GM12878 (cell line): ENCODE measurements around the gene EIF3B. TPM values are rescaled to one million over a fixed set of nuclear protein-coding genes. Genes with fewer than 3 reads are reported as not detected.

Experiments
- ATAC-seq: fragments of 200-7000 bp; cut with Tn5 transposase; 3 replicates; pipeline ENCODE4 v1.9.1; 2020; ENCODE audit warnings: mild to moderate bottlenecking, moderate library complexity
- BruUV-seq: library from RNA; stranded (reverse); fragments of 400-500 nt; replicated peaks from 2 replicates; lab custom pipeline; 2021; lab: Mats Ljungman, UMichigan
- CTCF ChIA-PET: fragments of 300-600 bp; sonication (Branson Sonifier 250); formaldehyde crosslinking; extraction: SDS; loops from one replicate; lab custom pipeline; 2021; ENCODE audit warnings: inconsistent platforms; lab: Yijun Ruan, JAX
- POLR2A ChIA-PET: fragments of 350-600 bp; formaldehyde crosslinking; extraction: SDS; loops from one replicate; lab custom pipeline; 2021; ENCODE audit warnings: inconsistent platforms; lab: Charles Lee
- RAD21 ChIA-PET: fragments of 300-600 bp; sonication (Branson Sonifier 250); formaldehyde crosslinking; loops from one replicate; lab custom pipeline; 2023; ENCODE audit warnings: antibody characterized with exemption; ENCODE audit not compliant: unreplicated experiment; lab: Charles Lee
- SMC1A ChIA-PET: fragments of 300-600 bp; sonication (Branson Sonifier 250); formaldehyde crosslinking; loops from one replicate; lab custom pipeline; 2023; ENCODE audit not compliant: unreplicated experiment, uncharacterized antibody; lab: Charles Lee
- DNase-seq: peaks from one replicate; pipeline ENCODE4 v3.0.0-alpha.2; 2011; ENCODE audit warnings: low read depth, low spot score
- FAIRE-seq: peaks from 3 replicates; lab custom pipeline; 2011; peaks lifted over from hg19 to GRCh38; lab: Jason Lieb, UNC
- H2AFZ ChIP-seq: 2 replicates; pipeline ENCODE4 v1.6.0; 2011; ENCODE audit warnings: low read depth, low read length, control low read depth; ENCODE audit not compliant: control insufficient read depth
- H3K27ac ChIP-seq: 2 replicates; pipeline ENCODE4 v1.5.1; 2011; ENCODE audit warnings: control low read depth; ENCODE audit not compliant: control insufficient read depth, insufficient read depth
- H3K27me3 ChIP-seq, 2 experiments: replicated peaks in 1 of 2; 2 replicates each; pipeline versions ENCODE4 v1.6.0 to v1.6.1; 2011; ENCODE audit warnings: low read length in 1 of 2; ENCODE audit not compliant: control insufficient read depth in 2 of 2, insufficient read depth in 2 of 2
- H3K36me3 ChIP-seq, 2 experiments: 2 replicates each; pipeline ENCODE4 v1.5.1; 2011; ENCODE audit warnings: low read length in 1 of 2; ENCODE audit not compliant: control insufficient read depth in 2 of 2, insufficient read depth in 2 of 2
- H3K4me1 ChIP-seq: 2 replicates; pipeline ENCODE4 v1.6.1; 2011; ENCODE audit warnings: mild to moderate bottlenecking, low read length, moderate library complexity, mixed read lengths; ENCODE audit not compliant: control insufficient read depth, insufficient read depth
- H3K4me2 ChIP-seq: 2 replicates; pipeline ENCODE4 v1.6.0; 2011; ENCODE audit warnings: control low read depth; ENCODE audit not compliant: control insufficient read depth, insufficient read depth
- H3K4me3 ChIP-seq: fragments of 200-600 bp; sonication (generic); 2 replicates; pipeline ENCODE4 v1.5.1; 2016
- H3K79me2 ChIP-seq: 2 replicates; pipeline ENCODE4 v1.6.0; 2011; ENCODE audit warnings: low read length; ENCODE audit not compliant: control insufficient read depth, insufficient read depth
- H3K9ac ChIP-seq: 2 replicates; pipeline ENCODE4 v1.8.0; 2011; ENCODE audit warnings: low read length, control low read depth, mixed read lengths; ENCODE audit not compliant: control insufficient read depth, insufficient read depth
- H3K9me3 ChIP-seq: replicated peaks from 3 replicates; pipeline ENCODE4 v1.5.1; 2011; ENCODE audit warnings: mild to moderate bottlenecking, low read length; ENCODE audit not compliant: control insufficient read depth, insufficient read depth
- H4K20me1 ChIP-seq: 2 replicates; pipeline ENCODE4 v1.6.0; 2011; ENCODE audit not compliant: control insufficient read depth, insufficient read depth
- BRCA1 ChIP-seq: IDR thresholded peaks from 2 replicates; pipeline ENCODE4 v1.6.1; 2011; ENCODE audit warnings: low read depth, low read length, improper control_type of control experiment
- E4F1 ChIP-seq: fragments of 450-650 bp; IDR thresholded peaks from 2 replicates; pipeline ENCODE4 v1.6.1; 2018; ENCODE audit warnings: borderline replicate concordance, mild to moderate bottlenecking; ENCODE audit not compliant: partially characterized antibody
- KDM1A ChIP-seq: fragments of 200-600 bp; sonication (generic); IDR thresholded peaks from 2 replicates; pipeline ENCODE4 v1.6.1; 2016; ENCODE audit warnings: borderline replicate concordance
- MEF2A ChIP-seq: IDR thresholded peaks from 2 replicates; pipeline ENCODE4 v1.6.1; 2011; ENCODE audit warnings: low read depth, mild to moderate bottlenecking, low read length, moderate library complexity; ENCODE audit not compliant: insufficient read depth
- NBN ChIP-seq: fragments of 450-650 bp; IDR thresholded peaks from 2 replicates; pipeline ENCODE4 v1.6.1; 2016
- NKRF ChIP-seq: fragments of 450-650 bp; conservative IDR thresholded peaks from 2 replicates; pipeline ENCODE4 v1.6.1; 2017; ENCODE audit warnings: mild to moderate bottlenecking, moderate library complexity
- NR2C2 ChIP-seq: IDR thresholded peaks from 2 replicates; pipeline ENCODE4 v1.6.1; 2011; ENCODE audit warnings: borderline replicate concordance, low read depth; ENCODE audit not compliant: control insufficient read depth, insufficient read length
- PKNOX1 ChIP-seq: fragments of 450-650 bp; IDR thresholded peaks from 2 replicates; pipeline ENCODE4 v1.6.1; 2016; ENCODE audit warnings: mild to moderate bottlenecking
- SMAD1 ChIP-seq: fragments of 450-650 bp; IDR thresholded peaks from 2 replicates; pipeline ENCODE4 v1.6.1; 2018; ENCODE audit warnings: mild to moderate bottlenecking, low read depth; ENCODE audit not compliant: partially characterized antibody
- SP1 ChIP-seq: IDR thresholded peaks from one replicate; pipeline ENCODE4 v1.6.1; 2011; ENCODE audit warnings: low read depth, low read length
- ZNF217 ChIP-seq: fragments of 450-650 bp; IDR thresholded peaks from 2 replicates; pipeline ENCODE4 v1.6.1; 2017; ENCODE audit warnings: antibody characterized with exemption, mild to moderate bottlenecking
- WGBS: methylation state at CpG from one replicate; pipeline ENCODE4 v1.1.6; 2016; ENCODE audit warnings: low lambda C conversion rate; ENCODE audit not compliant: insufficient replicate concordance, insufficient coverage; ENCODE audit errors: missing lambda C conversion rate; 5-methylcytosine and 5-hydroxymethylcytosine counted together
- in situ Hi-C: fragments of 300-500 bp; cut with MboI; formaldehyde crosslinking; loops from 9 replicates; pipeline ENCODE4 v1.14.3; 2018; ENCODE audit warnings: mixed read lengths
- intact Hi-C: fragments of 100-400 bp; cut with micrococcal nuclease; formaldehyde crosslinking; loops from one replicate; pipeline ENCODE4 v1.14.2; 2022; ENCODE audit not compliant: unreplicated experiment
- polyA plus RNA-seq, 11 experiments: library from polyadenylated mRNA; depleted of rRNA in 4 of 11; unstranded in 6 of 11; stranded (reverse) in 5 of 11; fragments of >200 nt; fragmentation: Nextera tagmentation in 4 of 11; fragmentation: Illumina TruSeq in 1 of 11; extraction: Ambion mirVana in 4 of 11; extraction: Trizol in 1 of 11; gene quantifications; 1 replicate in 1 of 11; 2 replicates in 10 of 11; pipeline versions ENCODE4 v1.2.1 to v1.2.3, GENCODE V29; 2011 to 2016; ENCODE audit warnings: inconsistent platforms in 2 of 11, missing spikeins in 2 of 11, low read depth in 1 of 11
- total RNA-seq, 4 experiments: library from RNA; depleted of rRNA in 3 of 4; stranded (reverse); fragments of >200 nt in 3 of 4; fragmentation: Illumina TruSeq in 1 of 4; extraction: Trizol in 1 of 4; gene quantifications; 2 replicates each; pipeline versions ENCODE4 v1.2.1 to v1.2.3, GENCODE V29; 2013 to 2021
- TF ChIP-seq, protein P1 (sequence below): IDR thresholded peaks from 2 replicates; pipeline ENCODE4 v1.6.1; 2011; ENCODE audit warnings: mild to moderate bottlenecking, low read depth, low read length, moderate library complexity; ENCODE audit not compliant: insufficient replicate concordance

Gene EIF3B
- total and polyA plus RNA-seq, 10 of the 15 experiments (the other 5 are each of a cell fraction or from before 2014, with no cell fraction given) = 17.6 to 275 (median 153) TPM

DNA sequence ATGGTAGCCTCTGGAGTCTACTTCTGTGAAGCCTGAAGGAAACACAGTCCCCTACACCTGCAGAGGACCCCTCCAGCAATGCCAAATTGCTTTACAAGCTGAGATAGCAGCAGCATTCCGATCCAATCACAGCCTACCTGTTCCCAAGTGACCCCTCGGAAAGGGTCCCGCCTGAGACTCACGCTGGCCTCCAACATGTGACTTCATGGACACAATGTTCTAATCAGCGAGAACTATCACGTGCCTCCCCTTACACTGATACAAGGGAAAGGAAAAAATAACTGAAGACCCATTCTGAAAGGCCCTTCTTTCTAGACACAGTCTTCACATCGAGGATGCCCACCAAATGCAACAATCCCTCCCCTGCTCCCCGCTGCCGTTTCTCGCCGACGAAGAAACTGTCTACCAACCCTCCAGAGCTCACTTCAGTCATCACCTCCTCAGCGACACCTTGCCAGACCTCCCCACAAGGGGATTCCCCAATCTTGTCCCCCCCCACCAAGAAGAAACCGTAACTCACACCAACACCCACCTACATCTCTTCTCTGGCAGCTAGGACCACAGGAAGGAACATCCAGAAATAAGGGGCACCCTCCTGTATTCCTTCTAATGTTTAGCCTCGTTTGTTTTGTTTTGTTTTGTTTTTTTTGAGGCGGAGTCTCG lies 42.2 kb upstream of the EIF3B start (continued):
- TF ChIP-seq BRCA1 (no peak), KDM1A (no peak)

- RAD21 ChIA-PET = interaction anchor here (1.4 to 4.6 kb wide), 5 partner anchors 14 to 76 kb away, joined by 3 to 28 read pairs (median 6); no protein-coding TSS in a partner anchor
- WGBS = 11% methylated on average over 29 of the region's 42 CpGs
- Histone ChIP-seq H3K9me3 (no peaks in the 10 kb centered on the region; the same call in 2 of the 3 replicates), H3K4me2 (peak overlapping the region; percentile 75), H4K20me1 (no peaks in the 10 kb centered on the region), H3K27ac (peak overlapping the region; percentile 92), H3K36me3 (peaks cover 0 to 5% of the 10 kb centered on the region in 2 experiments; a peak in 1 of 4 replicates), H2AFZ (peak overlapping the region; percentile 53), H3K79me2 (peaks cover 50% of the 10 kb centered on the region), H3K9ac (peak overlapping the region; percentile 71), H3K4me1 (peaks cover 17% of the 10 kb centered on the region), H3K27me3 (no peaks in the 10 kb centered on the region), H3K4me3 (peak overlapping the region; percentile 99)
- FAIRE-seq = no peak
- TSS peak; percentile 12 for BruUV-seq
- SMC1A ChIA-PET = interaction anchor here (1.0 to 2.8 kb wide), 7 partner anchors 13 to 76 kb away, joined by 3 to 11 read pairs (median 4); no protein-coding TSS in a partner anchor
- intact Hi-C loops (loop anchor here (2.0 to 5.0 kb wide), 2 partner anchors 41 to 71 kb away; partner anchors contain the start of genes EIF3B, MRM2 and NUDT1), in situ Hi-C loops (no loop called here)
- peak; percentile 16 for ATAC-seq
- DNase-seq = no peak
- POLR2A ChIA-PET = interaction anchor here (0.6 to 2.6 kb wide), 5 partner anchors 13 to 531 kb away, joined by 3 to 16 read pairs (median 7); no protein-coding TSS in a partner anchor
- CTCF ChIA-PET = interaction anchor here (0.7 to 2.7 kb wide), 6 partner anchors 14 to 397 kb away, joined by 3 to 19 read pairs (median 3); no protein-coding TSS in a partner anchor
- TF ChIP-seq SP1 (no peak), NR2C2 (no peak), NBN (0 out of 2 replicates have a peak, but pooled peaks have one; percentile 13), PKNOX1 (peak; percentile 49; the same call in 1 of the 2 replicates), NKRF (0 out of 2 replicates have a peak, but pooled peaks have one; percentile 42), SMAD1 (no peak), ZNF217 (no peak), E4F1 (no peak), MEF2A (no peak)
- TF ChIP-seq, protein P1, sequence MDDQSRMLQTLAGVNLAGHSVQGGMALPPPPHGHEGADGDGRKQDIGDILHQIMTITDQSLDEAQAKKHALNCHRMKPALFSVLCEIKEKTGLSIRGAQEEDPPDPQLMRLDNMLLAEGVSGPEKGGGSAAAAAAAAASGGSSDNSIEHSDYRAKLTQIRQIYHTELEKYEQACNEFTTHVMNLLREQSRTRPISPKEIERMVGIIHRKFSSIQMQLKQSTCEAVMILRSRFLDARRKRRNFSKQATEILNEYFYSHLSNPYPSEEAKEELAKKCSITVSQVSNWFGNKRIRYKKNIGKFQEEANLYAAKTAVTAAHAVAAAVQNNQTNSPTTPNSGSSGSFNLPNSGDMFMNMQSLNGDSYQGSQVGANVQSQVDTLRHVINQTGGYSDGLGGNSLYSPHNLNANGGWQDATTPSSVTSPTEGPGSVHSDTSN = no peak
Measured at GRCh38 chr7:2313450-2314208, 41.0 kb upstream of the EIF3B start.
